ENCODE measurements around the gene FAM221B.
A peak's percentile ranks its signal among the peaks of the same experiment; 100 is the strongest.

FAM221B gene

DNA sequence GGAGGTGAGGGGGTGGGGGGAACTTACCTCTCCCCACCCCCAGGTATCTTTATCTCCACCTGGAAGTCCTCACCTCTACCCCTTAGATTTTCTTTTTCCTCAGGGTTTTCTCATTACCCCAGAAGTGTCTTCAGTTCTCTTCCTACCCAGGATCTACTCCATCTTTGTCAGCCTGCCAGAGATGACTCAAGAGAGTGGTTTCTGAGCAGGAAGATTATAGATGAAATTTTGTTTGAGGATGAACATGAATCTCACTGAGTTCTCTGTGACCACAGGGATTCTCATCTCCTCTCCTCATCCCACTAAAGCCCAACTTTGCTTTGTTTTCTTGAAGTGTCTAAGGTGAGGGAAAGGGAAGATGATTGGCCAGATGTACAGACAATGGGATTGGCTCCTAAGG lies 8.5 kb downstream of the FAM221B start:
- DNase-seq (ENCODE audit: low read depth): peak; percentile 82

DNA sequence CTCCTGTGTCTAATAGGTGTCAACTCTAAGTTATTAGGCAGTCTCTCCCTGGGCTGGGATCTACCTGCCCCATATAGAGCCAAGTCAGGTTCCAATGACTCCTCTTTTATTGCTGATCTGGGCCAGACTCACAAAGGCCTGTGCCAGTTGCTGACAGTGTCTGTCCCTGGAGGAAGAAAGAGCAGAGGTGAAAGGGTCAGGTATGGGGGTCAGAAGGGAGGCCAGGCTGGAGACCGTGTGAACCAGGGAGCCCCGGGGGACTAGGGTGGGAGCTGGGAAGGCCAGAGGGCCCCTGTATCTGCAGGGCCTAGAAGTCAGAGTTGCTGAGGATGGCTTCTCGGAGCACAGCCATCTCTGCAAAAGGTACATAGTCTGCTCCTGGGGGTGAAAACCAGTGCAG lies 10.2 kb downstream of the FAM221B start:
- no peak for DNase-seq (ENCODE audit: low read depth)

DNA sequence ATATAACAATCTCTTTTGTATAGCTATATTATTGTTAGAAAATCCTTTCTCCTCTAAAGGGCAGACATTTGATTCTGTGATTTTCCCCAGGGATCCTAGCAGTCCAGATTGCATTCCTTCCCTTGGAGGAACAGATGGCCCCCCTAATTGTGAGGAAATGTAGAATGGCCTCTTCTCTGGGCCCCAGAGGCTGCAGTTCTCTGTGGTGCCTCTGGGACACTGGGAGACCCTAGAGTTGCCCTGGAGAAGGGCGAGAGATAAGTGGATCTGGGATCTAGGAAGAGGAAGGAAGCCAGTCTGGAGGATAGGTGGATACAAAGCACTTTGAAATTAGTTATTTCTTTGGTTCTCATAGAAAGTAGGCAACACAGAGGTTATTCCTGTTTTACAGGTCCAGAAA lies 11.8 kb downstream of the FAM221B start:
- DNase-seq (ENCODE audit: low read depth): no peak

DNA sequence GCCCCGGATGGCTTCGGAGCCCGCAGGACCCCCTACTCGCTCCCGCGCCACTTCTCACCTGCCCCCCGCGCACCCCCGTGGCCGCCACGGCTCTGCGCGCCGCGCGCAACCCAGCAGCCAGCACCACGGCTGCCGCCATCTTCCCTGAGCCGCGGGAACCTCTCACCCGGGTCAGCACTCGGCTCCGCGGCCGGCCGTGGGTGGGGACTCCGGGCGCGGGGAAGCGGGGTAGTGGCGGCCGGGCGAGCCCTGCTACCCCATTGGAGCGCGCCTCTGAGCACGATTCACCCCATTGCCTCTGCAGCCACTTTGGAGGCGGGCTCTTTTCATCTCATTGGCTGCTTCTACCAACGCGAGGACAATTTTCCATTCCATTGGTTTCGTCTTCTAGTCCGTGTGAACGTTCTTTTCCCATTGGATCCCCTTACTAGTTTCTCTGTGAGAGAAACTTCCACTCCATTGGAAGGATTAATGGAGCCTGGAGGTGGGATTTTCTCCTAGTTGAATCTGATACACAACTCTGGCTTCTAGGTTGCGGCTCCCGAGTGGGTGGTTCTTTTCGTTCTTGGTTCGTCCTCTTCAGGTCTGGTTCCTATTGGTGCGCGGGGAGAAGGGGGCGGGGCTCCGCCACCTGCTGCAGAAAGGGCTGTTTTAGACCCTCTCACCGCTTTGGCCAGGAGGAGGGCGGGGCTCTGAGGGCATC lies 13.5 kb downstream of the FAM221B start, which contains the start of gene HINT2:
HINT2 (minus strand) TSS at position 202 of the 703 bp plus-strand sequence; CDS start at position 139, 63 bp downstream.
- peak; percentile 100 for DNase-seq (ENCODE audit: low read depth)

DNA sequence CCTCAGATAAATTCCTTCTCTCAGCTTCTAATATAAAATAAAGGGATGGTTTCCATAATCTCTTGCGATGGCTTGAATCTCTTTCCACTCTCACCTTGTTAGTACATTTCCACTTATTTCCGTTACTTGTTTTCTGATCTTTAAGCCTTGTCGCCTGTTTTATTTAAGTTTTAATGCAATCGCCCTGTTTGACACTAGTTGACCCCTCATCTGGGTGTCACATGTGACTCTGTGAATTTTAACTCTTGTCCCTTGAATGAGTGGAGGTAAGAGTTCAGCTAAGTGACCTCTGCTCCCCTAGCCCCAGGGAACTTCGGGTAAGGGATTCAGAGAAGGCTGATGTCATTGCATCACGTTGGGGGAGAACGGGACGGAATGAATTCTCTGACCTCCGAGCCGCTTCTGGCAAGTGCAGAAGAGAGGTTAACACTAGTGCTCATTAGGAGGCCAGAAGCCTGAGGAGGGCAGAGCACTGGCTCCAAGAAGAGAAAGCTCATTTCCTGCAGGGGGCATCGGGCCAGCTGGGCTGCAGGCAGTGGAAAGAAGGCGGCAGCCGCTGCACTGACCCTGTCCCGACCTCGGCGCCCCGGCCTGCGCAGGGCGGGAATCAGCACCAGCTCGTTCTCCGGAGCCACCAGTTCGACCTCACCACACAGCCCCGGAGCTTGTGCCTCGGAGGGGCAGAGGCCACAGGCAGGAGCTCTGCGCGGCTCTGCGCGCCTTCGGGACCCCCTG lies 14.3 kb downstream of the FAM221B start:
- peak; percentile 68 for DNase-seq (ENCODE audit: low read depth)

DNA sequence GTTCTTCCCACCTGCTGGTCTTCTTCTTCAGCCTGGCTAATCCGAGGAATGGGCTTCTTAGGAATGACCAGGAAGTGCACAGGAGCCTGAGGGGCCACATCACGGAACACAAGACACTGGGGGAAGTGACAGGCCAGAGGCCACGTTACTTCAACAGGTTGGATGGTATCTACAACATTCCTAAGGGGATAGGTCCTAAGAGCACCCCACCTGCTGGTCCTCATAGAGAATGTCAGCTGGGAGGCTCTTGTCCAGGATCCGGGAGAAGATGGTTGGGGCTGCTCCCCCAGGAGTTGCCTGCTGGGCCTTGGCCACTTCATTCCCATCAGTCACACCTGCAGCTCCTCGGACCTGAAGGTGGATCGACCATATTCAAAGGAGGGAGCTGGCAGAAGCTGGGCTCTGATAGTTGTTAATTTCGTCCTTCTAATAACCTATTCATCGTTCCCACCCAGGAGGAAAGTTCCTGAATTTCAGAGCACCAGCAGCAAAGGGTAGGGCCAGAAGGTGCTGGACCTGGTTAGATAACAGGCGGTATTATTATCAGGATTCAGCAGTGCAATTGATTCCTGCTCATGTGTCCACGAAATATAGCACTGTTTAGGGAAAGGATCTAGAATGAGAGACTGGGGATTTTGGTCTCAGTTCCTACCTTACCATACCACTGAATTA lies 15.0 kb downstream of the FAM221B start:
- DNase-seq (ENCODE audit: low read depth): no peak

DNA sequence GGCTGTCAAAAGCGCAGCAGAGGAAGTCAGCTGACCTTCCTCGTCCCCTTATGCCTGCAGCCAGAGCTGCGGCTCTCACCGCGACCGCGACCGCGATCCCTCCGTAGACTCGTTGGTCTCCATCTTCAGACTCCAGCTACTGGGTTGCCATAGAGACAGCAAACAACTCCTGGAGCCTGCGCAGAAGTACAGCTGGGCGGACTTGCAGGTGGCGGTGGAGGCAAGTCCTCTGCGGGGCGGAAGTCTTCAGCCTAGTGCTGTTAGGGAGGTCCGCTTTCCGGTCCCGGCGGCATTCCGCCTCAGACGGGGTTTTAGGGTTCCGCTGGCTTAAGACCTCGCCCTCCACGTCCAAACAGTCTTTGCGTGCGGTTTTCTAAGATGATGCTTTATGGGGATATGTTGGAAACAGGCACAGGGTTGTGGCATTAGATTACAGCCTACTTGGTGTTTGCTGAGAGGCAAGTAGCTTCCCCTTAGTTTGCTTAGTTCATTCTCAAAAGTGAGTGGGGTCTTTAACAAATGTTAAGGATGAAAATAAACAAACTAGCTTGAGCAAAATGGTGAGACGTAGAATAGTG lies 16.4 kb downstream of the FAM221B start, which contains the start of gene SPAG8:
SPAG8 (minus strand) TSS at position 238 of the 578 bp plus-strand sequence; CDS start at position 123, 115 bp downstream.
- peak; percentile 95 for DNase-seq (ENCODE audit: low read depth)

DNA sequence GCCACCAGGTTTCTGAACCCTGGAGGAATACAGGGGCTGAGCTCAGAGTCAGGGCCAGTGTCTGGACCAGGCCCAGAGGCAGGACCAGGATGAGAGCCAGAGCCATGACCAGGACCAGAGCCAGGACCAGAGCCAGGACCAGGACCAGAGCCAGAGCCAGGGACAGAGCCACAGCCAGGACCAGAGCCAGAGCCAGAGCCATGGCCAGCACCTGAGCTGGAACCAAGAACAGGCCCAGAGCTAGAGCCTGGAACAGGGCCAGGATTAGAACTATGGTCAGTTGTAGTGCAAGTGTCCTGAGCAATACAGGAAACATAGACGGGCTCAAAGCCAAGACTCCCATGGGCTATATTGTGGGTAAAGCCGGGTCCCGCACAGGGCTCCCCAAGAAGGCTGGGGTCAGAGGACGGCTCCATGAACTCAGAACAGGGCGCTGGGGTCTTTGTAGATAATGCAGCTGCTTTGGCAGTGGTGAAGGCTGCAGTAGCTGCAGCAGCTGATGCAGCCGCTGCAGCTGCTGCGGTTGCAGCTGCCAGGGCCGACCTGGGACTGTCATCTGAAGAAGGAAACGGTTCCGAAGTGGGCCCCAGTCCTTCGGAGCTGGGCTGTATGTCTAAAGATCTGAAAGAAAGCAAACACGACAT lies 17.0 kb downstream of the FAM221B start:
- no peak for DNase-seq (ENCODE audit: low read depth)

DNA sequence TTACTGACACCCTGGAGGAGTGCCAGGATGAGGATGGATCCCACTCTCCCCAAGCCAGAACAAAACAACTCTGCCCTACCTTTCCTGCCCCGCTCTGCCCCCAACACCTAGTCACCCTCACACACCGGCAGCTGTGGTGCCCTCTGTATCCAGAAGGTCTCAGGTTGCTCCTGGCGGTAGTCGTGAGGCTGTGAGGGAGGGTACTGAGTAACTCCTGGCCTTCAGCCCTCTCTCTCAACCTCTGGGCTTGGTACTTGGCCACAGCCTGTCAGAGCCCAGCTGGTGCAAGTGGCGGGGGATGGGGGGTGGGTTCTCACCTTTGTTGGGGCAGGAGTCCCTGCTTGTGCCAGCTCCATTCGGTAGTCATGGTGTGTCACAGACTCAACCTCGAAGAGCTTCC lies 18.4 kb downstream of the FAM221B start:
- no peak for DNase-seq (ENCODE audit: low read depth)

DNA sequence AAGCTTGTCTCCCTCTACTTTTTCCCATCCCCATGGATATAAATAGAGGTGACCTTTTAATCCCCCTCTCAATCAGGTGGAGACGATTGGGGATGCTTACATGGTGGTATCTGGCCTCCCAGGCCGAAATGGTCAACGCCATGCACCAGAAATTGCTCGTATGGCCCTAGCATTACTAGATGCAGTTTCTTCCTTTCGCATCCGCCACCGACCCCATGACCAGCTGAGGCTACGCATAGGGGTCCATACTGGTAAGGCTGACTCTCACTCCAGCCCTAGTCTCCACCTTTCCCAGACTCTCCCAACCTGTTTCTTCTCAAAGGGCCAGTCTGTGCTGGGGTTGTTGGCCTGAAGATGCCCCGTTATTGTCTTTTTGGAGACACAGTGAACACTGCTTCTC lies 20.1 kb downstream of the FAM221B start:
- DNase-seq (ENCODE audit: low read depth): no peak

DNA sequence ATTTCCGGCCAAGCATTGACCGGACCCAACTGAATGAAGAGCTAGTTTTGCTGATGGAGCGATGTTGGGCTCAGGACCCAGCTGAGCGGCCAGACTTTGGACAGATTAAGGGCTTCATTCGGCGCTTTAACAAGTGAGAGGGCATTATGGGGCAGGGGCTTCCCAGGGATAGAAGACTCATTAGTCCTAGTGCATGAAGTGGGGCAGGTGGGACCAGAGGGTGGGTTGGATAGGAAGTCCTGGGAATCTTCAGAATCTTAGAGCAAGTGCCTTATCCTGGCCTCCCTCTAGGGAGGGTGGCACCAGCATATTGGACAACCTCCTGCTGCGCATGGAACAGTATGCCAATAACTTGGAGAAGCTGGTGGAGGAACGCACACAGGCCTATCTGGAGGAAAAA lies 22.4 kb downstream of the FAM221B start:
- DNase-seq (ENCODE audit: low read depth): no peak

DNA sequence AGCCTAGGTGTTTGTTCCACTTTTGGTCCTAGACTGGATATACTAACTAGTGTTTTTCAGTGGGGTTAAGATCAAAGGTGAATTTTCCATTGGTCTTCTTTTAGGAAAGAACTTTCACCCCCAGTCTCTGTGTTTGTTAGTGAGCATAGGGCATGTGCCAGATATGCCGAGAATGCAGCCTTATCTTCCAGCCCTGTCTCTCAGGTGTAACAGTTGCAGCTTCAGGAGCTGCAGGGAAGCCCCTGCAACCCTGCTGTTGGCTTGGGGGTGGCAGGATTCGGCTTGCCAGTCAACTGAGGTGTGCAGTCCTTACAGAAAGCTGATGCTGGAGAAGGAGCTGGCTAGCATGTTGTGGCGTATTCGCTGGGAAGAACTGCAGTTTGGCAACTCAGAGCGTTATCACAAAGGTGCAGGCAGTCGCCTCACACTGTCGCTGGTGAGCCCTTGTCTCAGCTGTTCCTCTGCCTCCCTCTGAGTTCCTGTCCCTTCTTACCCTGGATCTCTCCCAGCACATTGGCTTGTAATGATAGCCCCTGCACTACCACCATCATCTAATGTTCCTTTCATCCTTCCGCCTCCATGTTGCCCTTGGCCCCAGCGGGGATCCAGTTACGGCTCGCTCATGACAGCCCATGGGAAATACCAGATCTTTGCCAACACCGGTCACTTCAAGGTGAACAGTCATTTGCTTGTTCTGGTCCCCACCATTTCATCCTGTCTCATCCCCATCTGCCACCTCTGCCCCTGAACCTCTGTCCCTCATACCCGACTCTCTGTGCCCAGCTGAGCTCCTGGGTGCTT lies 27.0 kb downstream of the FAM221B start:
- no peak for DNase-seq (ENCODE audit: low read depth)

DNA sequence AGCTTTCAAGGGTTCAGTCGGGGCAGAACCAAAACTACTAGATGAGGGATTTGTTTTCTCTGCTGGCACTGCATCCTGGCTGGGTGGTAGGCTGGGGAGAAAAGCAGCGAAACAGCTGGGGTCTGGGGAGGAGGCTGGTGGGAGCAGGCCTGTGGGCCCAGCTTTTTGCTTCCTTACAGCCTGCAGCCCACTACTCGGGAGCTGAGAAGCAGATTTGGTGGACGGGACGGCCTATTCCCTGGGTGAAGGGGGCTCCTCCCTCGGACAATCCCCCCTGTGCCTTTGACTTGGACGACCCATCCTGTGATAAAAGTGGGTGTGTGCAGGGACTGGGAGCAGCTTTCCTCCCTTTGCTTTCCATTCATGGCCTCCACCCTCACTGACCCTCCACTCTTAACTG lies 28.0 kb downstream of the FAM221B start:
- no peak for DNase-seq (ENCODE audit: low read depth)

DNA sequence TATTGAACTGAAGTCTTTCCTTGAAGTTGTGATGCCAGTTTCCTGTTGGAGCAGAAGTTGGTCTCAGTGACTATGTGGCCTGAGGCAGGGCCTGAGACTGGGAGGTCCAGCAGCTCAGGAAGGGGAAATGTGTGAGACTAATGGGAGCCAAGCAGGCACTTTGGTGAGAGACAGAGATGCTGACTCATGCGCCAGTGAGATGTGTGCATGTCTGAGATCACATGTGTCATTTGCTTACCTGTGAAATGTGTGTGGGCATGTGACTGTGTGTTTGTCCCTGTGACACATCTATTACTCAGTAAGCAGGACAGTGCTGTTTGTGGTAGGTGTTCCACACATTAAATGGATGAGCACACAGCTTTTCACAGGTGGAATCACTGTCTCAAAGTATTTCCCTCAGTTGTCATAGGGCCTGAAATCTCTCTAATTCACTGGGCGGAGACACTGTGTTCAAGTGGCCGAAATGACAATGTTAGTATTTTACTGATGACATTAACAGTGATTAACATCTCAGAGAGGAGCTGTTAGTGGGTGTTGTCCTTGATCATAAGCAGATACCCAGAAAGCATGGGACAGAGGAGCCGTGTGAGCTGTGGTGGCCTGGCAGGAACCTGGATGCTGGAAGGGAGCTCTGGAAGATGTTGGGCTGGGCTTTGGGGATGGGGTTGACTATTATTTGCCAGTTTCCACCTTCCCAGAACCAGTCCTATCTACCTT lies 29.7 kb downstream of the FAM221B start:
- no peak for DNase-seq (ENCODE audit: low read depth)

DNA sequence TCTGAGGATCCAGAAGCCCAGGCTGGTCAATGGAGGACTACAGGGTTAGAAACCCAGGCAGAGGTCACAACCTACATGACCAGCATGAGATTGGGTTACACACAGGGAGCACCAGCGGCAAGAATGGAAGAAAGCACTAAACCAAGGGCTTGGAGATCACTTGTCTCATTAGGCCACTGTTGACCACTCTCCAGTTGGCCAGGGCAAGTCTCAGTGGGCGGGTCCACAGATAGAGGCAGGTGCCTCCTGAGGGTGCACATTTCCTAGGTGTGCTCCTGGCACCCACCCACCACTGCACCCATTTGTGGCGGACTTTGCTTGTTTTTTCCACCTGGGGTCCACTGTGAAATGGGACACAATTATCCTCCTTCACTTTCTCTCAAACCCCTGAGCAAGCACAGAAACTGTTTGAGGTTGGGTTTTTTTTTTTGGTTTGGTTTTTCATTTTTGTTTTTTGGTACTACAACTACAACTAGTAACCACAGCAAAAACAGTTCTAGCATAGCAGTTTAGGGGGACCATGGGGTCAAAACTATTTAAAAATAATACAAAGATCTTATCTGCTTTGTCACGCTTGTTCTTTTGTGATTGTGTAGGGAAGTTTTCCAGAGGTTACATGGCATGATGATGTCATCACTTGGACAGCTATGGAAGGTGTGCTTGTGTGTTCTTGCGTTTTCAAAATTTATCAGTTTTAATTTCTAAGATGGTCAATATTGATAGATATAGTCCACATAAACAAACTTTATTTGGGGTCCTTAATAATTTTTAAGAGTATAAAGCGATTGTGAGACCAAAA lies 31.0 kb downstream of the FAM221B start:
- DNase-seq (ENCODE audit: low read depth): no peak

DNA sequence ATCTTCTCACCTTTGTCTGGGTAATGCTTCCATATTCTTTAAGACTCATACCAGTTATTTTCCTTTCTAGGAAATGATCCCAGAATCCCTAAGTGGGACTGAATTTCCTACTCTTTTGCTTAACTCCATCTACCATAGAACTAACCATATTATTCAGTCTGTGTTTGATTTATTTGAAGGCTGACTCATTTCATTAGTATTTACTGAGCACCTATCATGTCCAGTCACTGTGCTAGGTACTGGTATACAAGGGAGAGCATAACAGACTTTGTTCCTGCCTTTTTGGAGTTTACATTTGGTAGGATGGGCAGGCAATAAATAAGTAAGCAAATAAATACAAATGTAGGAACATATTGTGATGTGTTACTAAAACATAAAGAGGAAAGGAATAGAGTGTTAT lies 32.8 kb downstream of the FAM221B start:
- DNase-seq (ENCODE audit: low read depth): no peak

DNA sequence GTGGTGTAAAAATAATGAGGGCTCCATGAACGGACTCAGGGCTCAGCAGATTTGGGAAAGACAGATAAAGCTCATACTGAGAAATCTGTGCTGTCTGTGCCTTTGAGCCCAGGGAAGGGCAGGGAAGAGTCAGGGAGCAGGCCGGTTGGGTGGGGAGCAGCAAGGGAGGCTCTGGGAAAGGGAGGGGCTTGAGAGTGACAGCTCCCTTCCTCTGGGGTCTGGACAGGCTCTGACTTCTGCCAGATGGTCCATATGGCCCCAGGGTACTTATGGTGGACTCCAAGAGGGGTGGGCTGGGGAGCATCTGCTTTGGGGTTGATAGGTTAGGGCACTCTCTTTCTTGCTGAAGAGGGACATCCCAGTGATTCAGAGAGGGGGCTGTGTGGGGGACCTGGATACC lies 35.1 kb downstream of the FAM221B start:
- no peak for DNase-seq (ENCODE audit: low read depth)

DNA sequence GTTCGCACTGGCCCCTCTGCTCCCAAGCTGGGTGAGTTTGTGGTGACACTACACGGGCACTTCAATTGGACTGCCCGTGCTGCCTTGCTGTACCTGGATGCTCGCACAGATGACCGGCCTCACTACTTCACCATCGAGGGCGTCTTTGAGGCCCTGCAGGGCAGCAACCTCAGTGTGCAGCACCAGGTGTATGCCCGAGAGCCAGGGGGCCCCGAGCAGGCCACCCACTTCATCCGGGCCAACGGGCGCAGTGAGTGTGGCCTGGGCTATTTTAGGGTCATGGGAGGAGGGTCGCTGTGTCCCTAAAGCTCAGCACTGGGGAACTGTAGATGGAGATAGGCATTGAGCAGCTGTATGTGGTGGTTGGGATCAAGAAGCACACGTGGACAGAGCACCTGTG lies 35.7 kb downstream of the FAM221B start:
- DNase-seq (ENCODE audit: low read depth): no peak

DNA sequence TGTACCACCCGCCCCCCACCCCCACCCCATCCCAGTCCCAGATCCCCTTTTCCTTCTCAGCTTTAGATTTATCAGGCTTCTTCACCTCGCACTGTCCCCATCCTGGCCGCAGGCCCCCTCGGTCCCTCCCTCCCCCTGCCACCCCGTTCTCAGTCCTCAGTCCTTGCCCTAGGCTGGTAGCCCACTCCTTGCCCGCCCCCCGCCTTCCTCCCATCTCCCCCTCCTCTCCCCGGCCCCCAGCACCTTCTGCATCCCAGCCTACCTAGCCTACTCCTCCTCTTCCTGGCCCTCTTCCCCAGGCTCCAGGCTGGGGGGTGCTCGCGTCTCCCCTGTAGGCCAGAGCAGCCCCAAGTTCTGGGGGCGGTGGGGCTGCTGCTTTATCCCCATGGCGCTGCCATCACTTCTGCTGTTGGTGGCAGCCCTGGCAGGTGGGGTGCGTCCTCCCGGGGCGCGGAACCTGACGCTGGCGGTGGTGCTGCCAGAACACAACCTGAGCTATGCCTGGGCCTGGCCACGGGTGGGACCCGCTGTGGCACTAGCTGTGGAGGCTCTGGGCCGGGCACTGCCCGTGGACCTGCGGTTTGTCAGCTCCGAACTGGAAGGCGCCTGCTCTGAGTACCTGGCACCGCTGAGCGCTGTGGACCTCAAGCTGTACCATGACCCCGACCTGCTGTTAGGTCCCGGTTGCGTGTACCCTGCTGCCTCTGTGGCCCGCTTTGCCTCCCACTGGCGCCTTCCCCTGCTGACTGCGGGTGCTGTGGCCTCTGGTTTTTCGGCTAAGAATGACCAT lies 36.3 kb downstream of the FAM221B start:
- no peak for DNase-seq (ENCODE audit: low read depth)

Measured in stromal cell of bone marrow (primary cell).